ENCODE measurements around the gene ARHGEF11. TPM values are rescaled to one million over a fixed set of nuclear protein-coding genes. Genes with fewer than 3 reads are reported as not detected.

ARHGEF11 gene
- total and polyA plus RNA-seq, 4 donors, result 5.8 to 23.7 (median 9.8) TPM

GRCh38 chr1:156896490-156897033 lies 149.0 kb downstream of the ARHGEF11 start:
- no peak for DNase-seq (ENCODE audit: low spot score)
- TF ChIP-seq RXRA (IDR thresholded peaks at IDR 0.05) (no peak), ATF3 (IDR thresholded peaks at IDR 0.05) (no peak), NR2F2 (IDR thresholded peaks at IDR 0.05) (peak; percentile 33), FOXA1 (IDR thresholded peaks at IDR 0.05) (no peak)
- peaks cover 0 to 36% (median 11%) of the 10 kb centered on the region in 4 donors for H3K4me1 ChIP-seq (ENCODE audit: control insufficient read depth in 4 of 4, insufficient read depth in 4 of 4, low read length in 3 of 4)
- WGBS, result 82% methylated on average over 16 of the region's 16 CpGs
- peak overlapping the region; percentile 41 to 46 for H3K27ac ChIP-seq (ENCODE audit: low read depth in 1 of 2, low read length in 2 of 2)
- peaks cover 0 to 4% (median 2%) of the 10 kb centered on the region in 4 donors for H3K27me3 ChIP-seq (ENCODE audit: control insufficient read depth in 4 of 4, insufficient read depth in 4 of 4, low read length in 3 of 4)
- H3K36me3 ChIP-seq (ENCODE audit: control insufficient read depth in 4 of 4, insufficient read depth in 3 of 4, low read depth in 1 of 4, low read length in 3 of 4), result no peaks in the 10 kb centered on the region
- H3K4me3 ChIP-seq (ENCODE audit: low read depth in 1 of 3, low read length in 3 of 3), result no peak overlapping the region
- H3K9ac ChIP-seq (ENCODE audit: low read depth in 1 of 2, low read length in 2 of 2), result no peak overlapping the region
- H3K9me3 ChIP-seq (ENCODE audit: control insufficient read depth in 4 of 4, low read length in 3 of 4), result no peaks in the 10 kb centered on the region

GRCh38 chr1:156895927-156896326 lies 149.6 kb downstream of the ARHGEF11 start:
- TF ChIP-seq SP1 (IDR thresholded peaks at IDR 0.05) (no peak), TAF1 (conservative IDR thresholded peaks at IDR 0.05) (no peak), FOXA2 (IDR thresholded peaks at IDR 0.05) (no peak), NR2F2 (IDR thresholded peaks at IDR 0.05) (no peak), GABPA (IDR thresholded peaks at IDR 0.05 in 1 of 2, conservative IDR thresholded peaks at IDR 0.05 in 1 of 2) (no peak), RXRA (IDR thresholded peaks at IDR 0.05) (no peak), ZBTB33 (IDR thresholded peaks at IDR 0.05) (no peak), ATF3 (IDR thresholded peaks at IDR 0.05) (no peak)
- H3K27ac ChIP-seq (ENCODE audit: low read depth in 1 of 2, low read length in 2 of 2), result peak overlapping the region in 1 of 2 donors; percentile 75
- H3K36me3 ChIP-seq (ENCODE audit: control insufficient read depth in 4 of 4, insufficient read depth in 3 of 4, low read depth in 1 of 4, low read length in 3 of 4), result no peaks in the 10 kb centered on the region
- H3K9me3 ChIP-seq (ENCODE audit: control insufficient read depth in 4 of 4, low read length in 3 of 4), result no peaks in the 10 kb centered on the region
- H3K9ac ChIP-seq (ENCODE audit: low read depth in 1 of 2, low read length in 2 of 2), result no peak overlapping the region
- H3K27me3 ChIP-seq (ENCODE audit: control insufficient read depth in 4 of 4, insufficient read depth in 4 of 4, low read length in 3 of 4), result peaks cover 0 to 4% (median 2%) of the 10 kb centered on the region in 4 donors
- no peak overlapping the region for H3K4me3 ChIP-seq (ENCODE audit: low read depth in 1 of 3, low read length in 3 of 3)
- no peak for DNase-seq (ENCODE audit: low spot score)
- WGBS, result 93% methylated on average over 6 of the region's 6 CpGs
- H3K4me1 ChIP-seq (ENCODE audit: control insufficient read depth in 4 of 4, insufficient read depth in 4 of 4, low read length in 3 of 4), result peaks cover 0 to 34% (median 9%) of the 10 kb centered on the region in 4 donors

GRCh38 chr1:156895455-156895812 lies 150.1 kb downstream of the ARHGEF11 start:
- no peak overlapping the region for H3K4me3 ChIP-seq (ENCODE audit: low read depth in 1 of 3, low read length in 3 of 3)
- H3K9ac ChIP-seq (ENCODE audit: low read depth in 1 of 2, low read length in 2 of 2), result no peak overlapping the region
- H3K27me3 ChIP-seq (ENCODE audit: control insufficient read depth in 4 of 4, insufficient read depth in 4 of 4, low read length in 3 of 4), result peaks cover 0 to 4% (median 2%) of the 10 kb centered on the region in 4 donors
- 77% methylated on average over 4 of the region's 4 CpGs for WGBS
- DNase-seq (ENCODE audit: low spot score), result no peak
- H3K4me1 ChIP-seq (ENCODE audit: control insufficient read depth in 4 of 4, insufficient read depth in 4 of 4, low read length in 3 of 4), result peaks cover 0 to 29% (median 9%) of the 10 kb centered on the region in 4 donors
- no peaks in the 10 kb centered on the region for H3K36me3 ChIP-seq (ENCODE audit: control insufficient read depth in 4 of 4, insufficient read depth in 3 of 4, low read depth in 1 of 4, low read length in 3 of 4)
- no peaks in the 10 kb centered on the region for H3K9me3 ChIP-seq (ENCODE audit: control insufficient read depth in 4 of 4, low read length in 3 of 4)
- H3K27ac ChIP-seq (ENCODE audit: low read depth in 1 of 2, low read length in 2 of 2), result peak overlapping the region; percentile 22 to 75
- TF ChIP-seq TAF1 (conservative IDR thresholded peaks at IDR 0.05) (no peak), CTCF (IDR thresholded peaks at IDR 0.05; ENCODE audit: low read depth, low read length, missing input control) (no peak), JUND (IDR thresholded peaks at IDR 0.05) (no peak), RAD21 (IDR thresholded peaks at IDR 0.05) (no peak), ATF3 (IDR thresholded peaks at IDR 0.05) (no peak), HNF4G (IDR thresholded peaks at IDR 0.05) (no peak), RXRA (IDR thresholded peaks at IDR 0.05) (no peak), FOXA1 (IDR thresholded peaks at IDR 0.05) (no peak), GABPA (IDR thresholded peaks at IDR 0.05 in 1 of 2, conservative IDR thresholded peaks at IDR 0.05 in 1 of 2) (no peak), EGR1 (IDR thresholded peaks at IDR 0.05; ENCODE audit: low read depth in 2 of 2) (no peak), MAX (IDR thresholded peaks at IDR 0.05) (no peak), NR2F2 (IDR thresholded peaks at IDR 0.05) (no peak), YY1 (IDR thresholded peaks at IDR 0.05) (no peak), REST (IDR thresholded peaks at IDR 0.05) (no peak), FOXA2 (IDR thresholded peaks at IDR 0.05) (no peak), HNF4A (conservative IDR thresholded peaks at IDR 0.05) (no peak), SP1 (IDR thresholded peaks at IDR 0.05) (no peak)
